HepG2 (cell line): ENCODE measurements around the gene HDDC3. TPM values are rescaled to one million over a fixed set of nuclear protein-coding genes. Genes with fewer than 3 reads are reported as not detected.

Source experiments
- DPF2 ChIP-seq: sonication (generic); formaldehyde crosslinking; IDR thresholded peaks from 2 replicates; pipeline ENCODE4 v1.4.0; 2020; ENCODE audit warnings: mild to moderate bottlenecking, low read depth, missing genetic modification reagents, borderline replicate concordance
- FOXK1 ChIP-seq: sonication (generic); formaldehyde crosslinking; IDR thresholded peaks from 2 replicates; pipeline ENCODE4 v1.4.0; 2020; ENCODE audit warnings: low read depth, missing genetic modification reagents, borderline replicate concordance
- KLF12 ChIP-seq: sonication (generic); formaldehyde crosslinking; IDR thresholded peaks from 2 replicates; pipeline ENCODE4 v1.4.0; 2020; ENCODE audit warnings: missing genetic modification reagents, borderline replicate concordance
- LCORL ChIP-seq, 2 experiments: fragments of 450-650 bp in 1 of 2; sonication (generic) in 1 of 2; formaldehyde crosslinking in 1 of 2; IDR thresholded peaks; 2 replicates each; pipeline versions ENCODE4 v1.5.0 to v1.6.1; 2017 to 2020; ENCODE audit warnings: antibody characterized with exemption in 1 of 2, missing genetic modification reagents in 1 of 2
- MYC ChIP-seq: sonication (generic); formaldehyde crosslinking; IDR thresholded peaks from 2 replicates; pipeline ENCODE4 v1.9.0; 2021; ENCODE audit warnings: missing genetic modification reagents, borderline replicate concordance
- NFATC3 ChIP-seq: sonication (generic); formaldehyde crosslinking; IDR thresholded peaks from 2 replicates; pipeline ENCODE4 v1.5.1; 2020; ENCODE audit warnings: mild to moderate bottlenecking, missing genetic modification reagents
- NKX3-1 ChIP-seq: sonication (generic); formaldehyde crosslinking; IDR thresholded peaks from 2 replicates; pipeline ENCODE4 v1.5.0; 2020; ENCODE audit warnings: missing genetic modification reagents
- SIN3B ChIP-seq: fragments of 150-350 bp; IDR thresholded peaks from 2 replicates; pipeline ENCODE4 v1.6.1; 2014; ENCODE audit warnings: low read length
- SMARCE1 ChIP-seq: fragments of 450-650 bp; IDR thresholded peaks from 2 replicates; pipeline ENCODE4 v1.6.1; 2017; ENCODE audit warnings: borderline replicate concordance
- SNRNP70 ChIP-seq: fragments of 200-400 bp; formaldehyde crosslinking; IDR thresholded peaks from 2 replicates; pipeline ENCODE4 v1.6.1; 2017; ENCODE audit warnings: mild to moderate bottlenecking, low read depth, low read length, moderate library complexity
- SOX6 ChIP-seq, 2 experiments: fragments of 450-650 bp in 1 of 2; sonication (generic) in 1 of 2; formaldehyde crosslinking in 1 of 2; IDR thresholded peaks; 2 replicates each; pipeline versions ENCODE4 v1.4.0 to v1.6.1; 2017 to 2020; ENCODE audit warnings: antibody characterized with exemption in 1 of 2, mild to moderate bottlenecking in 1 of 2, missing genetic modification reagents in 1 of 2
- SRSF1 ChIP-seq: fragments of 200-400 bp; formaldehyde crosslinking; optimal IDR thresholded peaks from 2 replicates; pipeline ENCODE3; 2017; ENCODE audit warnings: mild to moderate bottlenecking, low read depth, low read length, moderate library complexity
- TBP ChIP-seq: sonication (generic); formaldehyde crosslinking; IDR thresholded peaks from 2 replicates; pipeline ENCODE4 v1.5.0; 2020; ENCODE audit warnings: missing genetic modification reagents
- YEATS4 ChIP-seq: sonication (generic); formaldehyde crosslinking; IDR thresholded peaks from 2 replicates; pipeline ENCODE4 v1.4.0; 2020; ENCODE audit warnings: missing genetic modification reagents, borderline replicate concordance
- ZFP82 ChIP-seq: sonication (generic); formaldehyde crosslinking; IDR thresholded peaks from 2 replicates; pipeline ENCODE4 v1.5.1; 2020; ENCODE audit warnings: mild to moderate bottlenecking, missing genetic modification reagents, borderline replicate concordance
- polyA plus RNA-seq, 8 experiments: library from polyadenylated mRNA; depleted of rRNA in 3 of 8; stranded (reverse) in 7 of 8; unstranded in 1 of 8; fragments of >200 nt; fragmentation: Illumina TruSeq in 4 of 8; extraction: Trizol in 4 of 8; gene quantifications; 2 replicates each; pipeline versions ENCODE4 v1.2.1 to v1.2.3, GENCODE V29; 2011 to 2016; ENCODE audit warnings: low read depth in 4 of 8, missing spikeins in 1 of 8, mixed read lengths in 1 of 8; ENCODE audit not compliant: insufficient read depth in 1 of 8
- total RNA-seq, 5 experiments: library from RNA; depleted of rRNA; stranded (reverse); fragments of >200 nt; fragmentation: Illumina TruSeq; extraction: Trizol; gene quantifications; 2 replicates each; pipeline ENCODE4 v1.2.3, GENCODE V29; 2016; ENCODE audit warnings: low read depth in 1 of 5
- TF ChIP-seq, protein P1 (sequence below): sonication (generic); formaldehyde crosslinking; IDR thresholded peaks from 2 replicates; pipeline ENCODE4 v1.4.0; 2020; ENCODE audit warnings: missing genetic modification reagents, borderline replicate concordance
- TF ChIP-seq, protein P2 (sequence below): sonication (generic); formaldehyde crosslinking; IDR thresholded peaks from 2 replicates; pipeline ENCODE4 v1.5.0; 2020; ENCODE audit warnings: missing genetic modification reagents
- TF ChIP-seq, protein P3 (sequence below): sonication (generic); formaldehyde crosslinking; IDR thresholded peaks from 2 replicates; pipeline ENCODE4 v1.4.0; 2020; ENCODE audit warnings: missing genetic modification reagents

The HDDC3 gene
- total and polyA plus RNA-seq, 2 of the 13 experiments (the other 11 are each of a cell fraction or from before 2014, with no cell fraction given) = 18.7 to 28.3 TPM

DNA sequence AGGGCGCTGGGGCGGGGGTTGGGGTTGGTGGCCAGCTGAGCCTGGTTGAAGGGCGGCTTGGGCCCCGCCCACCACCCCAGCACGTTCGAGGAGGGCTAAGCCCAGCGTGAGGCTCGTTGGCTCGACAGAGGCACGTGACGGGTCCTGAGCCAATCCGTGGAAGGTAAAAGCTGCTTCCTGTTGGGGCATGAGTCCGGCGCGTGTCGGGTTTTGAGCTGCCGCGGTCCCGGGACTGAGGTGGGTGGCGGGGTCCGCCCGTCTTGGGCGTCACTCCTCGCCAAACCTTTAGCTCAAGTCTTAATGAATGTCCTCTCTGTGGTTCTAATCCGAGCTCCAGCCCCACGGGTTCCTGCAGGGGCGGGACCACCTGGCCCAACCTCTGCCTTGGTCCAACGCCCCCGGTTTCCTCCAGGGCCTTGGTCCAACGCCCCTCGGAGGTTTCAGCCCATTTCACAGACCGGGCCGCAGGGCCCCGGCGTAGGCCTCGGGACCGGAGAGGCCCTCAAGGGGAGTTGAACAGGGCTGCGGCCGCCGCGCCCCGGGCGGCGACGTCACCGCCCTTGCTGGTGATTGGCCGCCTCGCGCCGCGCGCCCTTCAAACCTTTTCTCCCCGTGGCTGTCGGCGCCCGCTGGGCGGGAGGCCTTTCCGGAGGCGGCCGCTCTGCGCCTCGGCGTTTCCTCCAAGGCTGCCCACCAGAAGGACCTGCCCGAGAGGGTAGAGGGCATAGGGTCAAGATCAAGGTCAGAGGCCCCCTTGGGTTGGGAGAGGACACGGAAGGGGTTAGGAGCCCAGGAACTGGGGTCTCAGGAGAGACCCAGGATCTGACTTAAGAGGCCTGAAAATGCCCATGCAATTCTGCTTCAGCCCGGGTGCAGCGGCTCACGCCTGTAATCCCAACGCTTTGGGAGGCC lies 22.6 kb upstream of the HDDC3 start, which contains the start of gene RCCD1 (continued):
- TF ChIP-seq SRSF1 (no peak), MYC (CRISPR knock-in tag) (peak; percentile 94), FOXK1 (CRISPR knock-in tag) (no peak; the same call in 1 of the 2 replicates), SMARCE1 (no peak), SNRNP70 (no peak), NKX3-1 (0 out of 2 replicates have a peak, but pooled peaks have one; percentile 39), DPF2 (no peak), YEATS4 (peak; percentile 96), SOX6 (IDR thresholded peaks at IDR 0.05) (no peak), SOX6 (CRISPR knock-in tag; IDR thresholded peaks at IDR 0.05) (peak; percentile 50; the same call in 1 of the 2 replicates), TBP (no peak), SIN3B (peak; percentile 96), KLF12 (peak; percentile 84), ZFP82 (CRISPR knock-in tag) (no peak), LCORL (IDR thresholded peaks at IDR 0.05) (no peak), LCORL (CRISPR knock-in tag; IDR thresholded peaks at IDR 0.05) (peak; percentile 52; the same call in 1 of the 2 replicates), NFATC3 (CRISPR knock-in tag) (0 out of 2 replicates have a peak, but pooled peaks have one; percentile 16)
- TF ChIP-seq, protein P1, sequence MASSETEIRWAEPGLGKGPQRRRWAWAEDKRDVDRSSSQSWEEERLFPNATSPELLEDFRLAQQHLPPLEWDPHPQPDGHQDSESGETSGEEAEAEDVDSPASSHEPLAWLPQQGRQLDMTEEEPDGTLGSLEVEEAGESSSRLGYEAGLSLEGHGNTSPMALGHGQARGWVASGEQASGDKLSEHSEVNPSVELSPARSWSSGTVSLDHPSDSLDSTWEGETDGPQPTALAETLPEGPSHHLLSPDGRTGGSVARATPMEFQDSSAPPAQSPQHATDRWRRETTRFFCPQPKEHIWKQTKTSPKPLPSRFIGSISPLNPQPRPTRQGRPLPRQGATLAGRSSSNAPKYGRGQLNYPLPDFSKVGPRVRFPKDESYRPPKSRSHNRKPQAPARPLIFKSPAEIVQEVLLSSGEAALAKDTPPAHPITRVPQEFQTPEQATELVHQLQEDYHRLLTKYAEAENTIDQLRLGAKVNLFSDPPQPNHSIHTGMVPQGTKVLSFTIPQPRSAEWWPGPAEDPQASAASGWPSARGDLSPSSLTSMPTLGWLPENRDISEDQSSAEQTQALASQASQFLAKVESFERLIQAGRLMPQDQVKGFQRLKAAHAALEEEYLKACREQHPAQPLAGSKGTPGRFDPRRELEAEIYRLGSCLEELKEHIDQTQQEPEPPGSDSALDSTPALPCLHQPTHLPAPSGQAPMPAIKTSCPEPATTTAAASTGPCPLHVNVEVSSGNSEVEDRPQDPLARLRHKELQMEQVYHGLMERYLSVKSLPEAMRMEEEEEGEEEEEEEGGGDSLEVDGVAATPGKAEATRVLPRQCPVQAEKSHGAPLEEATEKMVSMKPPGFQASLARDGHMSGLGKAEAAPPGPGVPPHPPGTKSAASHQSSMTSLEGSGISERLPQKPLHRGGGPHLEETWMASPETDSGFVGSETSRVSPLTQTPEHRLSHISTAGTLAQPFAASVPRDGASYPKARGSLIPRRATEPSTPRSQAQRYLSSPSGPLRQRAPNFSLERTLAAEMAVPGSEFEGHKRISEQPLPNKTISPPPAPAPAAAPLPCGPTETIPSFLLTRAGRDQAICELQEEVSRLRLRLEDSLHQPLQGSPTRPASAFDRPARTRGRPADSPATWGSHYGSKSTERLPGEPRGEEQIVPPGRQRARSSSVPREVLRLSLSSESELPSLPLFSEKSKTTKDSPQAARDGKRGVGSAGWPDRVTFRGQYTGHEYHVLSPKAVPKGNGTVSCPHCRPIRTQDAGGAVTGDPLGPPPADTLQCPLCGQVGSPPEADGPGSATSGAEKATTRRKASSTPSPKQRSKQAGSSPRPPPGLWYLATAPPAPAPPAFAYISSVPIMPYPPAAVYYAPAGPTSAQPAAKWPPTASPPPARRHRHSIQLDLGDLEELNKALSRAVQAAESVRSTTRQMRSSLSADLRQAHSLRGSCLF (CRISPR knock-in tag) = 0 out of 2 replicates have a peak, but pooled peaks have one; percentile 69
- TF ChIP-seq, protein P2, sequence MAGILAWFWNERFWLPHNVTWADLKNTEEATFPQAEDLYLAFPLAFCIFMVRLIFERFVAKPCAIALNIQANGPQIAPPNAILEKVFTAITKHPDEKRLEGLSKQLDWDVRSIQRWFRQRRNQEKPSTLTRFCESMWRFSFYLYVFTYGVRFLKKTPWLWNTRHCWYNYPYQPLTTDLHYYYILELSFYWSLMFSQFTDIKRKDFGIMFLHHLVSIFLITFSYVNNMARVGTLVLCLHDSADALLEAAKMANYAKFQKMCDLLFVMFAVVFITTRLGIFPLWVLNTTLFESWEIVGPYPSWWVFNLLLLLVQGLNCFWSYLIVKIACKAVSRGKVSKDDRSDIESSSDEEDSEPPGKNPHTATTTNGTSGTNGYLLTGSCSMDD (CRISPR knock-in tag) = peak; percentile 71; the same call in 1 of the 2 replicates
- TF ChIP-seq, protein P3, sequence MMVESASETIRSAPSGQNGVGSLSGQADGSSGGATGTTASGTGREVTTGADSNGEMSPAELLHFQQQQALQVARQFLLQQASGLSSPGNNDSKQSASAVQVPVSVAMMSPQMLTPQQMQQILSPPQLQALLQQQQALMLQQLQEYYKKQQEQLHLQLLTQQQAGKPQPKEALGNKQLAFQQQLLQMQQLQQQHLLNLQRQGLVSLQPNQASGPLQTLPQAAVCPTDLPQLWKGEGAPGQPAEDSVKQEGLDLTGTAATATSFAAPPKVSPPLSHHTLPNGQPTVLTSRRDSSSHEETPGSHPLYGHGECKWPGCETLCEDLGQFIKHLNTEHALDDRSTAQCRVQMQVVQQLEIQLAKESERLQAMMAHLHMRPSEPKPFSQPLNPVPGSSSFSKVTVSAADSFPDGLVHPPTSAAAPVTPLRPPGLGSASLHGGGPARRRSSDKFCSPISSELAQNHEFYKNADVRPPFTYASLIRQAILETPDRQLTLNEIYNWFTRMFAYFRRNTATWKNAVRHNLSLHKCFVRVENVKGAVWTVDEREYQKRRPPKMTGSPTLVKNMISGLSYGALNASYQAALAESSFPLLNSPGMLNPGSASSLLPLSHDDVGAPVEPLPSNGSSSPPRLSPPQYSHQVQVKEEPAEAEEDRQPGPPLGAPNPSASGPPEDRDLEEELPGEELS = 0 out of 2 replicates have a peak, but pooled peaks have one; percentile 35
